Hindlimb muscle (tissue), 1 donor: Measurements from ENCODE around the gene IDH3B. TPM values are rescaled to one million over a fixed set of nuclear protein-coding genes. Genes with fewer than 3 reads are reported as not detected.

Experiments
- DNase-seq: peaks from one replicate; pipeline ENCODE4 v3.0.0-alpha.2; 2013
- polyA plus RNA-seq: library from polyadenylated mRNA; unstranded; fragments of 120-200 nt; gene quantifications from one replicate; pipeline ENCODE4 v1.2.1, GENCODE V29; 2013; ENCODE audit not compliant: insufficient read length

Gene IDH3B
- polyA plus RNA-seq, 1 donor, result 105 TPM

DNA sequence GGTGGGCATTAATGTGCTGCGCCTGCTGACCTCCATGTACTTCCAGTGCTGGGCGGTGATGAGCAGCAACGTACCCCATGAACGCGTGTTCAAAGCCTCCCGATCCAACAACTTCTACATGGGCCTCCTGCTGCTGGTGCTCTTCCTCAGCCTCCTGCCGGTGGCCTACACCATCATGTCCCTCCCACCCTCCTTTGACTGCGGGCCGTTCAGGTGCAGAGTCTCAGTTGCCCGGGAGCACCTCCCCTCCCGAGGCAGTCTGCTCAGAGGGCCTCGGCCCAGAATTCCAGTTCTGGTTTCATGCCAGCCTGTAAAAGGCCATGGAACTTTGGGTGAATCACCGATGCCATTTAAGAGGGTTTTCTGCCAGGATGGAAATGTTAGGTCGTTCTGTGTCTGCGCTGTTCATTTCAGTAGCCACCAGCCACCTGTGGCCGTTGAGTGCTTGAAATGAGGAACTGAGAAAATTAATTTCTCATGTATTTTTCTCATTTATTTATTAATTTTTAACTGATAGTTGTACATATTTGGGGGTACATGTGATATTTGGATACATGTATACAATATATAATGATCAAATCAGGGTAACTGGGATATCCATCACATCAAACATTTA lies 46.8 kb downstream of the IDH3B start:
- DNase-seq, result no peak

DNA sequence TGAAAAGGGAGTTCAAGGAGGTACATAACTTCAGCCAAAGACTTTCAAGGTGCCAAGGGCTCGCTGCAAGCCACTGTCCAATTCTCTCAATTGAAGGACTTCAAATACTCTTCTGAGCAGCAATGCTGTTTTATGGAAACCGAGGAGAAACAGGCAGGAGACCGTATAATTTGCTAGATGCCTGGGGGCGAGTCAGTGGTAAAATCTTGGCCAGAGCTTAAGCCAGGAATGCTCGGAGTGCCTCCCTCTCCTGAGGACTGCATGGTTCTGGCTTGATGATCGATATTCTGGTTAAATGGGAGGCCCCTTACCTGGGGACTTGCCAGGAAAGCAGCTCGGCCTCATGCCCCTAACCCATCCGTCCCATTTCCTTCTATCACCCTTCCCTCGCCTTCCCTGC lies 47.4 kb downstream of the IDH3B start:
- no peak for DNase-seq

DNA sequence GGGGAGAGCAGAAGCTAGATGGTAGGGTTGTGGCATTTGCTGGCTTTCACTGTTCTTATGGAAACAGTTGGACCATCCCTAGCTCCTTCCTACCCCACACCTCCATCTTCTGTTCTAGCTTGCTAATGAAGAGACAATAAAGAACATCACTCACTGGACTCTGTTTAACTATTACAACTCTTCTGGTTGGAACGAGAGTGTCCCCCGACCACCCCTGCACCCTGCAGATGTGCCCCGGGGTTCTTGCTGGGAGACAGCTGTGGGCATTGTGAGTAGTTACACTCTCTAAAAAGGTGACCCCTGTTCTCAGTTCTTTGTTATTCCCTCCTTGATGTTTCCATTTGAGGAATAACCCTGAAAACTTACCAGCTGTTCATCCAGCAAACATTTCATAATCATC lies 51.9 kb downstream of the IDH3B start:
- DNase-seq, result no peak

DNA sequence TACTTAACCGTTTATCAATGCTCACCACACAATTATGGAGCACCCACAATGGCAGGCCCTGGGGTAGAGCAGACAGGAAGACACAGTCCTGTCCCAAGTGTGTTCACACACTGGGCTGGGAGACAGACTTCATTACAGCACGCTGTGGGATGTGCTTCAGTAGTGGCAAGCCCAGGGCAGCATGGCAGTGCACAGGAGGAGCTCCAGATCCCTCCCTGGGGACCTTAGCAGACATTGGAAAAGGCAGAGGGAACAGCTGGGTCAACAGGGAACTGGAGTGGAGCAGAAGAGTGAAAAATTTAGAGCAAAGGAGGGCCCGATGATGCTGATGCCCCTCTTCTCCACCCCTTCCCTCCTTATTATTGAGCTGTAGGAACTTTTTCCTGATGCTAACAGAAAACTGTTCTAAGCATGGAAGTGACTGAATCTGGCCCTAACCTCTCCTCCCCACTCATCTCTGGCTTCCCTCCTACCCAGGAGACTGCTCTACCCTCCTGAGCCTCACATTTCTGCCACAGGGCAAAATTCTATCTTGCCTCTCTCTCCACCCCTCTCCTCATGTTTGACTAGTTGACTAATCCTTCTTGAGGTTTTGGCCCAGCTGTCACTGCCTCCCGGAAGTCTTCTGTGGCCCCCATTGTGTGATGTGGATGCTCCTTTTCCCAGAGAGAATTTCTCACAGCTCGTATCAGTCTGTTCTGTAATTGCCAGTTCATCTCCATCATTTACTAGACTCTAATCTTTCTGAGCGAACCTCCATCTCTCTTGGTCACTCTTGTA lies 52.9 kb downstream of the IDH3B start:
- no peak for DNase-seq

DNA sequence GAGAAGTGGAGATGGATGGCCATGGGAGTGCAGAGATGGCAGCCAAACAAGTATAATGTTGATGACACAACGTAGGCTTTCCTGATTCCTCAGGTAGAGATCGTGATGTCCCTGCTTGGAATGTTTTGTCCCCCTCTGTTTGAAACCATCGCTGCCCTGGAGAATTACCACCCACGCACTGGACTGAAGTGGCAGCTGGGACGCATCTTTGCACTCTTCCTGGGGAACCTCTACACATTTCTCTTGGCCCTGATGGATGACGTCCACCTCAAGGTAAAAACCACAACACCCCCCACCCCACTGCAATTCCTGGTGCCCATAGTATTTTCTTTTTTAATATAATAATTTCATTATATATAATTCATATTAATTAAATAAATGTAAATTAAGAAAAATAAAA lies 53.7 kb downstream of the IDH3B start:
- DNase-seq, result no peak

Other genes with a start within 250 kb of the IDH3B start
- 94.4 TPM for gene SNRPB, start 193.4 kb downstream of the IDH3B start, polyA plus RNA-seq
- 8.4 TPM for gene ZNF343, start 155.3 kb downstream of the IDH3B start, polyA plus RNA-seq
- gene TMC2, start 127.6 kb downstream of the IDH3B start, polyA plus RNA-seq, result 0.13 TPM
- 161 TPM for gene NOP56, start 11.6 kb downstream of the IDH3B start, polyA plus RNA-seq
- gene EBF4, start 28.6 kb upstream of the IDH3B start, polyA plus RNA-seq, result 6.9 TPM
- gene CPXM1, start 136.4 kb upstream of the IDH3B start, polyA plus RNA-seq, result 46.8 TPM
- not detected for gene C20orf141, start 150.8 kb upstream of the IDH3B start, polyA plus RNA-seq
- gene TMEM239, start 152.1 kb upstream of the IDH3B start, polyA plus RNA-seq, result not detected
- gene PCED1A, start 176.4 kb upstream of the IDH3B start, polyA plus RNA-seq, result 31.9 TPM
- gene VPS16, start 176.5 kb upstream of the IDH3B start, polyA plus RNA-seq, result 24.7 TPM
- 41.9 TPM for gene PTPRA, start 209.3 kb upstream of the IDH3B start, polyA plus RNA-seq